Measurements from ENCODE around the gene ADCY2.

The ADCY2 gene

DNA sequence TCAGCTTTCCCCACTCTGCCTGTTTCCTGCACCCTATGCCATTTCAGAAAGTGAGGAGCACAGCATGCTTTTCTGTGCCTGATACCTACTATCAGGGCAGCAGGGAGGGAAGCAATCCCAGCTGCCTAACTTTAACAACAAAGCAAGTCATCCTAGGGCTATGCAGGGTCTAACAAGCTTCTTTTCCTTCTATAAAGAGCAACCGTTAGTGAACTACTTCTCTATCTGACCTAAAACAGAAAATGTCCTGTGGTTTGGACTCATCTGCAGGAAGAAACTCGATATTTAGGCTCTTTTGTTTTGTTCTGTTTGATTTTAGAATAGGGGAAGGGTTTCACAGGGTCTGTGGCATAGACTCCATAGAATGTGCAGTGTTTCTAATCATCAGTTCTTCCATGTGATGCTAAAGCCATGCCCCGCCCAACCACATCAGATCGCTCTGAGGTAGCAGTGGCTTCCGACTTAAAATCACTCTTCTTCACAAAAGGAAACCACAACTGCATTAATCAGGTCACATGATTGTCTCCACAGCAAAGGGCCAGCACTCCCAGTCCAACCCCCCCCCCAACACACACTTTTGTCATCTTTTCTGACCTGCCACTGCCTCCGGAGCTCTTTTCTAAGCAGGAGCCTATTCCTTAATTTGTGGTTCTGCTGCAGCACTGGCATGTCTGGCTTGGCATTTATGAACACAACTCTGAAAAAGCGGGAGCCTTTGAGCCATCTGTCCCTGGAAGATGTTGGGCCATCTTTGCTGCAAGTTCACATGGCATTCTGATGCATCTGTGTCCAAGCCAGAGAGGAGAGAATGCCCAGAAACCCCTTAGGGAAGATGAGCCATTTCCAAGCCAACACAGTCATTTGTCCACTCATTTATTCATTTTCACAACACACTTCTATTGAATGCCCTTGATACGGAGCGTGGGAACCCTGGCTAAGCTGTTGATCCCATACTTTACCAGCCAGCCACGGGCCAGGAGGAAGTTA is 383.4 kb downstream of the ADCY2 start:
- peaks cover 24% of the 10 kb centered on the region for H3K4me1 ChIP-seq (ENCODE audit: low read depth, poor library complexity, severe bottlenecking)
- H3K4me3 ChIP-seq (IDR thresholded peaks at IDR 0.05; ENCODE audit: insufficient read depth, low read depth, low read length), result no peak overlapping the region
- H3K9ac ChIP-seq, result no peak overlapping the region
- peak overlapping the region; percentile 16; the same call in 1 of the 2 replicates for H2AFZ ChIP-seq (ENCODE audit: low read depth)
- no peaks in the 10 kb centered on the region for H4K20me1 ChIP-seq (ENCODE audit: insufficient read depth)
- H3K27ac ChIP-seq, result peak overlapping the region; percentile 9; the same call in 1 of the 2 replicates
- H3K4me2 ChIP-seq, result peak overlapping the region; percentile 47
- TF ChIP-seq, protein P1, sequence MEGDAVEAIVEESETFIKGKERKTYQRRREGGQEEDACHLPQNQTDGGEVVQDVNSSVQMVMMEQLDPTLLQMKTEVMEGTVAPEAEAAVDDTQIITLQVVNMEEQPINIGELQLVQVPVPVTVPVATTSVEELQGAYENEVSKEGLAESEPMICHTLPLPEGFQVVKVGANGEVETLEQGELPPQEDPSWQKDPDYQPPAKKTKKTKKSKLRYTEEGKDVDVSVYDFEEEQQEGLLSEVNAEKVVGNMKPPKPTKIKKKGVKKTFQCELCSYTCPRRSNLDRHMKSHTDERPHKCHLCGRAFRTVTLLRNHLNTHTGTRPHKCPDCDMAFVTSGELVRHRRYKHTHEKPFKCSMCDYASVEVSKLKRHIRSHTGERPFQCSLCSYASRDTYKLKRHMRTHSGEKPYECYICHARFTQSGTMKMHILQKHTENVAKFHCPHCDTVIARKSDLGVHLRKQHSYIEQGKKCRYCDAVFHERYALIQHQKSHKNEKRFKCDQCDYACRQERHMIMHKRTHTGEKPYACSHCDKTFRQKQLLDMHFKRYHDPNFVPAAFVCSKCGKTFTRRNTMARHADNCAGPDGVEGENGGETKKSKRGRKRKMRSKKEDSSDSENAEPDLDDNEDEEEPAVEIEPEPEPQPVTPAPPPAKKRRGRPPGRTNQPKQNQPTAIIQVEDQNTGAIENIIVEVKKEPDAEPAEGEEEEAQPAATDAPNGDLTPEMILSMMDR (conservative IDR thresholded peaks at IDR 0.05; ENCODE audit: low read depth, low read length), result no peak
- no peaks in the 10 kb centered on the region for H3K36me3 ChIP-seq (ENCODE audit: insufficient read depth)
- no peaks in the 10 kb centered on the region for H3K27me3 ChIP-seq (ENCODE audit: insufficient read depth, low read depth)
- H3K79me2 ChIP-seq (ENCODE audit: insufficient read depth, low read depth), result no peaks in the 10 kb centered on the region

DNA sequence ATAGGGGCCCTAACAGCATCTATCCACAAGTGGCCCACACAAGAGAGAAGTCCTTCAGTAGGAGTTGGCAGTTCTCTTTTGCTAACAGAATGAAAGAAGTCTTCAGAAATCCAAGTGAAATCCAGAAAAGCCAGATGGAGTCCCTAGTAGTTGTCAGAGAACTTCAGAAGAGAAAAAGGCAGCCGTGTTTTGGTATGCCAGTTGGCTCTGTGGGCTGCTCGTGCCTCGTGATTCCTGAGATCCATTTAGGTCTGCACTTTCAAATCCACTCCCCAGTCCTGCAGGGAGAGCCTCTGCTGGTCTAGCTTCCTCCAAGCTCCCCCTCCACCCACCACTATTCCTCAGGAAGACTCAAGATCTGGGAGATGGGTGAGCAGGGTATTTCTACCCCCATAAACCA is 386.0 kb downstream of the ADCY2 start:
- H3K4me2 ChIP-seq, result no peak overlapping the region
- no peaks in the 10 kb centered on the region for H3K79me2 ChIP-seq (ENCODE audit: insufficient read depth, low read depth)
- no peak overlapping the region for H3K27ac ChIP-seq
- H3K36me3 ChIP-seq (ENCODE audit: insufficient read depth), result no peaks in the 10 kb centered on the region
- peaks cover 24% of the 10 kb centered on the region for H3K4me1 ChIP-seq (ENCODE audit: low read depth, poor library complexity, severe bottlenecking)
- no peaks in the 10 kb centered on the region for H4K20me1 ChIP-seq (ENCODE audit: insufficient read depth)
- H3K4me3 ChIP-seq (IDR thresholded peaks at IDR 0.05; ENCODE audit: insufficient read depth, low read depth, low read length), result no peak overlapping the region
- no peak overlapping the region for H2AFZ ChIP-seq (ENCODE audit: low read depth)
- H3K9ac ChIP-seq, result no peak overlapping the region
- TF ChIP-seq, protein P1 (conservative IDR thresholded peaks at IDR 0.05; ENCODE audit: low read depth, low read length), result no peak
- no peaks in the 10 kb centered on the region for H3K27me3 ChIP-seq (ENCODE audit: insufficient read depth, low read depth)

DNA sequence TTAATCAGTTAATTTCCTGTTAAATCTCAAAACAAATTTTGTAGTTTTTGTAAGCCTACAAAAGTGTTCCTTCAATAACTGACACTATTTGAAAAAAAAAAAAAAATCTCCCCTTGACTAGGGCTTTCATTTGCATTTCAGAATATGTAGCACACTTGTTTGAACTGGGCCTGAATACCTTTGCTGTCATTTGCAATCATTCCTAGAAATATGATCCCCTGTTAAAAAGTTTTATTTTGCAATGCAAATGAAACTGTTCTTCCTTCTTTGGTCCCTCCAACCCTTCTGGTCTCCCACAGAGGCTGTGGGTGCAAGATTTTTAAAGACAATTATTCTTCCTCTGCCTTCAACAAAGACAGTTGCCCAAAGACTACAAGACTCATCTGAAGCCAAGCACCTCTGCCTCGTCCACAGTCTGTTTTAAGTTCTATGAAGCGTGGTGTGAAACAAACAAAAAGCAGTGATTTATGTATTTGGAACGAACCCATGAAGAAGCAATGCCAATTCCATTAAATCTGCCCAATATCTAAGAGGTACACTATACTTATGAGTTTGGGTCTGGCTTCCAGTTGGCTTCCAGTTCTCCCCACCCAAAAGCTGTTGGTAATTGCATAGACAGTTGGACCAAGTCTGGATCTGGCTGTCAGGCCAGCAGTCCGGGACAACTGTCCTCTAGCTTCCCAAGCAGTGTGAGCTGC is 388.9 kb downstream of the ADCY2 start:
- Histone ChIP-seq H3K36me3 (ENCODE audit: insufficient read depth) (no peaks in the 10 kb centered on the region), H3K4me1 (ENCODE audit: low read depth, poor library complexity, severe bottlenecking) (peaks cover 4% of the 10 kb centered on the region), H4K20me1 (ENCODE audit: insufficient read depth) (no peaks in the 10 kb centered on the region), H3K9ac (no peak overlapping the region), H3K27me3 (ENCODE audit: insufficient read depth, low read depth) (no peaks in the 10 kb centered on the region), H3K79me2 (ENCODE audit: insufficient read depth, low read depth) (no peaks in the 10 kb centered on the region), H3K27ac (no peak overlapping the region), H3K4me3 (IDR thresholded peaks at IDR 0.05; ENCODE audit: insufficient read depth, low read depth, low read length) (no peak overlapping the region), H3K4me2 (no peak overlapping the region), H2AFZ (ENCODE audit: low read depth) (no peak overlapping the region)
- TF ChIP-seq, protein P1 (conservative IDR thresholded peaks at IDR 0.05; ENCODE audit: low read depth, low read length), result no peak

DNA sequence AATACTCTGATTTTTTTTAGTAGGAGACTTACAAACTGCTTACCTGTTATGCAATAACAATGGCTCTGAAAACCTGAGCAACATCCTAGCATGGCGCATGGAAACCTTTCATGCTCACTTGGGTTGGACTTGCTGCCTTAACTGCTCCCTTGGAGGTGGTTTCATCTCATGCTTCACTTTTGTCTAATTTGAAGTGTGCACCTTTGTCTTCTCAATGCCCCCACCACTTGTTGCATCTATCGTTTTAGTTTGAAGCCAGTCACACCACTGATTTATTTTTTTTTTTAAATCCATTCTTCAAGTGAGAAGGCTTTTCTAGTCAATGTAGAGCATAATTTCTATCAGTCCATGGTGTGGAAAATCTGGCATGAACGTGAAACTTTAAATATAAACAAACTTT is 391.8 kb downstream of the ADCY2 start:
- H3K4me2 ChIP-seq, result no peak overlapping the region
- H3K4me3 ChIP-seq (IDR thresholded peaks at IDR 0.05; ENCODE audit: insufficient read depth, low read depth, low read length), result no peak overlapping the region
- TF ChIP-seq, protein P1 (conservative IDR thresholded peaks at IDR 0.05; ENCODE audit: low read depth, low read length), result no peak
- no peaks in the 10 kb centered on the region for H3K27me3 ChIP-seq (ENCODE audit: insufficient read depth, low read depth)
- no peaks in the 10 kb centered on the region for H3K4me1 ChIP-seq (ENCODE audit: low read depth, poor library complexity, severe bottlenecking)
- H3K79me2 ChIP-seq (ENCODE audit: insufficient read depth, low read depth), result no peaks in the 10 kb centered on the region
- no peaks in the 10 kb centered on the region for H3K36me3 ChIP-seq (ENCODE audit: insufficient read depth)
- H4K20me1 ChIP-seq (ENCODE audit: insufficient read depth), result no peaks in the 10 kb centered on the region
- no peak overlapping the region for H3K9ac ChIP-seq
- H3K27ac ChIP-seq, result no peak overlapping the region
- no peak overlapping the region for H2AFZ ChIP-seq (ENCODE audit: low read depth)

Data from KMS-11 (cell line).